K562 (cell line): ENCODE data around the gene CFD. TPM values are rescaled to one million over a fixed set of nuclear protein-coding genes. Genes with fewer than 3 reads are reported as not detected.

ENCODE experiments used
- ATAC-seq: fragments of 200-7000 bp; cut with Tn5 transposase; 3 replicates; pipeline ENCODE4 v1.9.1; 2020; ENCODE audit warnings: moderate library complexity
- BruUV-seq: library from RNA; stranded (reverse); fragments of 400-500 nt; replicated peaks from 2 replicates; lab custom pipeline; 2021; lab: Mats Ljungman, UMichigan
- CTCF ChIA-PET: fragments of 300-600 bp; formaldehyde crosslinking; extraction: SDS; loops from one replicate; lab custom pipeline; 2021; ENCODE audit warnings: low intra/inter-chr PET ratio; lab: Yijun Ruan, JAX
- POLR2A ChIA-PET: fragments of 300-600, 350-650 bp; sonication (Branson Sonifier 250); formaldehyde crosslinking; extraction: SDS; loops from one replicate; lab custom pipeline; 2021; ENCODE audit warnings: antibody characterized with exemption, inconsistent platforms; lab: Yijun Ruan, JAX
- DNase-seq, 4 experiments: peaks; one replicate each; pipeline versions ENCODE4 v3.0.0 to v3.0.0-alpha.2; 2011 to 2018; ENCODE audit warnings: low spot score in 3 of 4, mixed read lengths in 3 of 4; ENCODE audit errors: extremely low read depth in 1 of 4
- FAIRE-seq: peaks from 2 replicates; lab custom pipeline; 2011; peaks lifted over from hg19 to GRCh38; lab: Jason Lieb, UNC
- H2AFZ ChIP-seq: 2 replicates; pipeline ENCODE4 v1.6.0; 2011; ENCODE audit warnings: low read depth, low read length, control low read depth, inconsistent platforms
- H3K27ac ChIP-seq: fragments of 200-600 bp; 3 replicates; pipeline ENCODE4 v1.8.0; 2011; ENCODE audit warnings: low read depth, mild to moderate bottlenecking, control low read depth, inconsistent platforms, low read length, moderate library complexity, mixed read lengths; ENCODE audit errors: extremely low read depth
- H3K27me3 ChIP-seq, 2 experiments: fragments of 300-600 bp in 1 of 2; 2 replicates in 1 of 2; 3 replicates in 1 of 2; pipeline versions ENCODE4 v1.6.0 to v1.8.0; 2011; ENCODE audit warnings: inconsistent platforms in 2 of 2, low read length in 2 of 2, mild to moderate bottlenecking in 1 of 2, mixed read lengths in 1 of 2, moderate library complexity in 1 of 2; ENCODE audit not compliant: control insufficient read depth in 2 of 2, insufficient read depth in 2 of 2
- H3K36me3 ChIP-seq: fragments of 300-600 bp; 3 replicates; pipeline ENCODE4 v1.8.0; 2011; ENCODE audit warnings: mild to moderate bottlenecking, low read length, inconsistent platforms; ENCODE audit not compliant: control insufficient read depth, insufficient read depth
- H3K4me1 ChIP-seq, 2 experiments: fragments of 200-600 bp in 1 of 2; replicated peaks in 1 of 2; 2 replicates in 1 of 2; 3 replicates in 1 of 2; pipeline versions ENCODE4 v1.5.1 to v1.8.0; 2011; ENCODE audit warnings: inconsistent platforms in 2 of 2, low read length in 2 of 2, mild to moderate bottlenecking in 1 of 2, mixed read lengths in 1 of 2, moderate library complexity in 1 of 2; ENCODE audit not compliant: control insufficient read depth in 2 of 2, insufficient read depth in 2 of 2
- H3K4me2 ChIP-seq: 2 replicates; pipeline ENCODE4 v1.6.1; 2011; ENCODE audit warnings: low read length, control low read depth, inconsistent platforms, mixed read lengths; ENCODE audit not compliant: insufficient read depth
- H3K4me3 ChIP-seq: fragments of 200-600 bp; sonication (generic), shearing (Covaris generic); 2 replicates; pipeline ENCODE4 v1.5.1; 2016; ENCODE audit warnings: control low read depth, inconsistent platforms
- H3K79me2 ChIP-seq: fragments of 200-600 bp; 3 replicates; pipeline ENCODE4 v1.8.0; 2011; ENCODE audit warnings: low read length, inconsistent platforms; ENCODE audit not compliant: control insufficient read depth, insufficient read depth
- H3K9ac ChIP-seq, 2 experiments: 2 replicates each; pipeline versions ENCODE4 v1.6.0 to v1.6.1; 2011; ENCODE audit warnings: low read depth in 2 of 2, low read length in 2 of 2, control low read depth in 1 of 2, inconsistent platforms in 1 of 2, mild to moderate bottlenecking in 1 of 2, mixed read lengths in 1 of 2; ENCODE audit not compliant: insufficient read depth in 1 of 2
- H3K9me1 ChIP-seq: one replicate; pipeline ENCODE4 v1.6.0; 2011; ENCODE audit warnings: inconsistent platforms, mild to moderate bottlenecking, low read length, moderate library complexity; ENCODE audit not compliant: control insufficient read depth, insufficient read depth
- H3K9me3 ChIP-seq: replicated peaks from 2 replicates; pipeline ENCODE4 v1.5.1; 2011; ENCODE audit warnings: low read depth, low read length, inconsistent platforms; ENCODE audit not compliant: control insufficient read depth, insufficient read depth
- H4K20me1 ChIP-seq: replicated peaks from 2 replicates; pipeline ENCODE4 v1.6.1; 2011; ENCODE audit warnings: low read length, inconsistent platforms, mixed read lengths; ENCODE audit not compliant: control insufficient read depth, insufficient read depth
- C11orf30 ChIP-seq: fragments of 450-650 bp; IDR thresholded peaks from 2 replicates; pipeline ENCODE4 v1.6.1; 2016; ENCODE audit warnings: low read depth, mild to moderate bottlenecking
- CBFA2T3 ChIP-seq: fragments of 450-650 bp; IDR thresholded peaks from 2 replicates; pipeline ENCODE4 v1.6.1; 2017
- CCNT2 ChIP-seq: IDR thresholded peaks from 2 replicates; pipeline ENCODE4 v1.6.1; 2011; ENCODE audit warnings: borderline replicate concordance, low read depth, mild to moderate bottlenecking, moderate library complexity, mixed read lengths, low read length; ENCODE audit not compliant: insufficient read length; ENCODE audit errors: extremely low read depth
- E2F3 ChIP-seq: fragments of 250-450 bp; sonication (Bioruptor Pico); IDR thresholded peaks from 2 replicates; pipeline ENCODE4 v1.4.0; 2020; ENCODE audit warnings: mild to moderate bottlenecking
- ERF ChIP-seq: fragments of 450-650 bp; formaldehyde crosslinking; IDR thresholded peaks from 2 replicates; pipeline ENCODE4 v1.4.0; 2020; ENCODE audit warnings: mild to moderate bottlenecking, mixed read lengths
- FOXA3 ChIP-seq, 2 experiments: fragments of 450-650 bp in 1 of 2; sonication (generic) in 1 of 2; formaldehyde crosslinking; IDR thresholded peaks in 1 of 2; conservative IDR thresholded peaks in 1 of 2; 2 replicates each; pipeline versions ENCODE4 v1.4.0 to v1.8.0; 2020 to 2022; ENCODE audit warnings: mild to moderate bottlenecking in 2 of 2, missing genetic modification reagents in 1 of 2
- PCBP1 ChIP-seq: fragments of 200-400 bp; formaldehyde crosslinking; IDR thresholded peaks from 2 replicates; pipeline ENCODE4 v1.6.1; 2018; ENCODE audit warnings: mild to moderate bottlenecking, low read depth, low read length; ENCODE audit not compliant: poor library complexity, severe bottlenecking
- POLR2A ChIP-seq: fragments of 450-650 bp; conservative IDR thresholded peaks from 2 replicates; pipeline ENCODE4 v1.6.1; 2016
- POLR2G ChIP-seq: fragments of 200-400 bp; formaldehyde crosslinking; IDR thresholded peaks from 2 replicates; pipeline ENCODE4 v1.6.1; 2017; ENCODE audit warnings: low read depth, mild to moderate bottlenecking, antibody characterized with exemption, low read length, moderate library complexity
- PTBP1 ChIP-seq: fragments of 200-400 bp; formaldehyde crosslinking; IDR thresholded peaks from 2 replicates; pipeline ENCODE4 v1.6.1; 2017; ENCODE audit warnings: low read depth, low read length
- RBFOX2 ChIP-seq: fragments of 200-400 bp; formaldehyde crosslinking; IDR thresholded peaks from 2 replicates; pipeline ENCODE4 v1.6.1; 2017; ENCODE audit warnings: low read depth, mild to moderate bottlenecking, low read length, moderate library complexity
- RBM22 ChIP-seq: fragments of 200-400 bp; formaldehyde crosslinking; IDR thresholded peaks from 2 replicates; pipeline ENCODE4 v1.6.1; 2018; ENCODE audit warnings: low read length, low read depth; ENCODE audit not compliant: poor library complexity, severe bottlenecking
- TAF1 ChIP-seq: IDR thresholded peaks from 2 replicates; pipeline ENCODE4 v1.6.1; 2011; ENCODE audit warnings: mild to moderate bottlenecking, low read length, moderate library complexity; ENCODE audit not compliant: insufficient read depth, control insufficient read depth, severe bottlenecking; ENCODE audit errors: extremely low read depth
- TCF7L2 ChIP-seq: fragments of 150-350 bp; IDR thresholded peaks from 2 replicates; pipeline ENCODE4 v1.6.1; 2016; ENCODE audit warnings: low read depth, mild to moderate bottlenecking, low read length, moderate library complexity
- TFAP4 ChIP-seq: sonication (generic); formaldehyde crosslinking; IDR thresholded peaks from 2 replicates; pipeline ENCODE4 v1.8.0; 2022; ENCODE audit warnings: missing genetic modification reagents, mild to moderate bottlenecking, moderate library complexity, borderline replicate concordance
- ZNF41 ChIP-seq: fragments of 250-450 bp; sonication (Bioruptor Pico); conservative IDR thresholded peaks from 2 replicates; pipeline ENCODE4 v1.4.0; 2020; ENCODE audit warnings: mild to moderate bottlenecking
- WGBS: fragments of 100-300 bp; shearing (Covaris generic); methylation state at CpG from one replicate; pipeline ENCODE4 v1.1.6; 2016; ENCODE audit warnings: low coverage, mixed read lengths; ENCODE audit not compliant: insufficient coverage; ENCODE audit errors: missing lambda C conversion rate; 5-methylcytosine and 5-hydroxymethylcytosine counted together
- in situ Hi-C: fragments of 300-500 bp; cut with MboI; formaldehyde crosslinking; loops from 4 replicates; pipeline ENCODE4 v1.15.0; 2018; ENCODE audit warnings: inconsistent platforms, mixed read lengths
- intact Hi-C: fragments of 100-400 bp; cut with micrococcal nuclease; formaldehyde crosslinking; loops from 2 replicates; pipeline ENCODE4 v1.14.2; 2022
- polyA plus RNA-seq, 8 experiments: library from polyadenylated mRNA; depleted of rRNA in 4 of 8; stranded (reverse) in 5 of 8; unstranded in 3 of 8; fragments of >200 nt; fragmentation: Nextera tagmentation in 2 of 8; fragmentation: Illumina TruSeq in 1 of 8; extraction: Ambion mirVana in 2 of 8; extraction: Trizol in 1 of 8; gene quantifications; 2 replicates each; pipeline versions ENCODE4 v1.2.1 to v1.2.3, GENCODE V29; 2011 to 2014; ENCODE audit warnings: inconsistent platforms in 1 of 8, missing spikeins in 1 of 8
- total RNA-seq, 7 experiments: library from RNA; depleted of rRNA in 6 of 7; stranded (reverse); fragments of >200 nt in 6 of 7; fragmentation: Illumina TruSeq in 2 of 7; extraction: Trizol in 2 of 7; gene quantifications; 2 replicates each; pipeline versions ENCODE4 v1.2.1 to v1.2.3, GENCODE V29; 2011 to 2021; ENCODE audit warnings: low replicate concordance in 1 of 7
- TF ChIP-seq, protein P1 (sequence below): sonication (generic); formaldehyde crosslinking; IDR thresholded peaks from 2 replicates; pipeline ENCODE4 v1.4.0; 2020; ENCODE audit warnings: mild to moderate bottlenecking, missing genetic modification reagents

Gene CFD
- total and polyA plus RNA-seq, 9 of the 15 experiments (the other 6 are each of a cell fraction or from before 2014, with no cell fraction given) = 0.52 to 59.4 (median 7.6) TPM

DNA sequence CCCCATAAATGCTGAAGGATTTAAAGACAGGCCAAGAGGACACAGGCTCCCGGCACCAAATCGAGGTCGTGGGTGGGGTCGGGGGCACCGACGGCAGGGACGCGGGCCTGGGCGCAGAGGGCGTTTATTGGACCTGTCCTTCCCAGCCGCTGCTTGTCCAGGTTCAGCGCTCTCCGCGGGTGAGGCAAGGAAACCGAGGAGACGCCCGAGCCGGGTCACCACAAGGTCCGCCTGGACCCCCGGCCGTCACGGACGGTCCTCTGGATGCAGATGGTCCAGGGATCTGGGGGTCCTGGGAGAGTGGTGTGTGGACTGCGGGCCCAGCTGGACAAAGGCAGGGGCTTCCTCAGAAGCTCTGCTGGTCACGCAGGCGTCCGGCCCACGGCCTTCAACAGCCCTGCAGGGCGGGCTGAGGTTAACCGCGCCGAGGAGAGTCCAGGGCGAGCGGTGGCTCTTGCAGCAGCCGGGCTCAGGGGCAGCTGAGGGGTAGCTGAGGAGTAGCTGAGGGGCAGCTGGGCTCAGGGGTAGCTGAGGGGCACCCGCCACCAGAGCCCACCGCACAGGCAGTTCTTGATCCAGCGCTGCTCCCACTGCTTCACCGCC is 8.5 kb downstream of the CFD start (continued):
- TF ChIP-seq, protein P1, sequence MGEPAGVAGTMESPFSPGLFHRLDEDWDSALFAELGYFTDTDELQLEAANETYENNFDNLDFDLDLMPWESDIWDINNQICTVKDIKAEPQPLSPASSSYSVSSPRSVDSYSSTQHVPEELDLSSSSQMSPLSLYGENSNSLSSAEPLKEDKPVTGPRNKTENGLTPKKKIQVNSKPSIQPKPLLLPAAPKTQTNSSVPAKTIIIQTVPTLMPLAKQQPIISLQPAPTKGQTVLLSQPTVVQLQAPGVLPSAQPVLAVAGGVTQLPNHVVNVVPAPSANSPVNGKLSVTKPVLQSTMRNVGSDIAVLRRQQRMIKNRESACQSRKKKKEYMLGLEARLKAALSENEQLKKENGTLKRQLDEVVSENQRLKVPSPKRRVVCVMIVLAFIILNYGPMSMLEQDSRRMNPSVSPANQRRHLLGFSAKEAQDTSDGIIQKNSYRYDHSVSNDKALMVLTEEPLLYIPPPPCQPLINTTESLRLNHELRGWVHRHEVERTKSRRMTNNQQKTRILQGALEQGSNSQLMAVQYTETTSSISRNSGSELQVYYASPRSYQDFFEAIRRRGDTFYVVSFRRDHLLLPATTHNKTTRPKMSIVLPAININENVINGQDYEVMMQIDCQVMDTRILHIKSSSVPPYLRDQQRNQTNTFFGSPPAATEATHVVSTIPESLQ (CRISPR knock-in tag) = no peak
- TF ChIP-seq ZNF41 (CRISPR knock-in tag) = no peak
- no peak for TF ChIP-seq CBFA2T3
- no peak for TF ChIP-seq C11orf30
- no peak for TF ChIP-seq TAF1

DNA sequence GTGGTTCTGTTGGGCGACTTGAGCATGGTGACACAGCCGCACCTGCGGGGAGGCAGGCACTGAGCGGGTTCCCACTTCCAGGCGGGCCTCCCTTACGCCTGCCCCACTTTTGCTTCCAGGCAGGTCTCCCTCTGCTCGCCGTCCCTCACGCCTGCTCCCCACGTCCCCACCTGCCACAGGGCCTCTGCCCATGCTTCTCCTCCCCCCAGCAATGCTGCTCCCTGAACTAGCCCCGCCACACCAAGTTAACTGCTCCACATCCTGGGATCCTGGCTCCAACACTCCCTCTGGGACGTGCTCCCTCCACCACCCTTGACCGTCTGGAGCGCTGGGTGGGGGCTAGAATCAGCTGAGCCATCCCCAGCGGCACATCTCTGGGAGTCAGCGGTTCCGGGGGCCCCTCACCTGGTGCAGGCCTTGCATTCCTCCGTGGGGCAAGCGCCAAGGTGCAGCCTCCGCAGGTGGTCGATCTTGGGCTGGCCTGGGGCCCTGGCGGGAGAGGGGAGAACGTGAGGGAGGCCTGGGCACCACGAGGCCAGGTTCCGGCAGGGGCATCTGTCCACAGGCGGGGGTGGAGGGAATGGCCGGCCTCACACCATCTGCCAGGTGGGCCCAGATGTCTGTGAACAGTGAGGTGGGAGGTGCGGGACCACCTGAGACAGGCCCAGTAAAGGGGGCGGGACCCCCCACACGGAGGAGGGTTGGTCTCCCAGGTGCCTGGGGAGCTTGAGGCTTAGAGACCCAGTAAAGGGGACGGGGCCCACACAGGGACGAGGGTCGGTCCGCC is 9.2 kb downstream of the CFD start:
- FAIRE-seq (no peak), ATAC-seq (no peak), DNase-seq (no peak)
- WGBS = 93% methylated on average over 22 of the region's 34 CpGs
- Histone ChIP-seq H2AFZ (no peak overlapping the region), H3K4me3 (no peak overlapping the region), H3K4me2 (no peak overlapping the region), H3K27me3 (no peaks in the 10 kb centered on the region), H3K36me3 (peaks cover 71% of the 10 kb centered on the region; the same call in 2 of the 3 replicates), H3K4me1 (peaks cover 21 to 76% of the 10 kb centered on the region in 2 experiments), H3K9me3 (no peaks in the 10 kb centered on the region), H4K20me1 (no peaks in the 10 kb centered on the region; the same call in 1 of the 2 replicates), H3K27ac (peak overlapping the region; percentile 40; the same call in 1 of the 3 replicates), H3K9ac (peak overlapping the region in 1 of 2 experiments; percentile 64; a peak in 2 of 4 replicates), H3K79me2 (peaks cover 4% of the 10 kb centered on the region; the same call in 2 of the 3 replicates), H3K9me1 (no peaks in the 10 kb centered on the region)
- BruUV-seq = no TSS peak
- intact Hi-C loops (no loop called here), in situ Hi-C loops (no loop called here)
- CTCF ChIA-PET = no interaction called here
- POLR2A ChIA-PET = no interaction called here
- TF ChIP-seq RBFOX2 (peak; percentile 68), FOXA3 (CRISPR knock-in tag; conservative IDR thresholded peaks at IDR 0.05 in 1 of 2, IDR thresholded peaks at IDR 0.05 in 1 of 2) (0 out of 4 replicates have a peak, but pooled peaks of 1 of the 2 experiments have one; percentile 20), CCNT2 (peak; percentile 19), PCBP1 (peak; percentile 41), POLR2G (peak; percentile 70), E2F3 (CRISPR knock-in tag) (0 out of 2 replicates have a peak, but pooled peaks have one; percentile 27), POLR2A (peak; percentile 67), ERF (peak; percentile 51; the same call in 1 of the 2 replicates), RBM22 (peak; percentile 87), PTBP1 (0 out of 2 replicates have a peak, but pooled peaks have one; percentile 39), TCF7L2 (no peak), TFAP4 (CRISPR knock-in tag) (peak; percentile 35; the same call in 1 of the 2 replicates)
